ENCODE results near the gene TARBP2.
"Not testable (repeated sequence)": the region's sequence is repeated elsewhere in the genome, so short reads cannot be mapped to it uniquely, and the experiment has no call there.

Gene TARBP2

GRCh38 chr12:53516758-53517455 is 15.8 kb downstream of the TARBP2 start:
- no peak for DNase-seq

- no peak for DNase-seq
Observed at GRCh38 chr12:53518381-53518780, 17.3 kb downstream of the TARBP2 start.

GRCh38 chr12:53523131-53523530 is 22.0 kb downstream of the TARBP2 start:
- DNase-seq = no peak

GRCh38 chr12:53524476-53524875 is 23.4 kb downstream of the TARBP2 start:
- no peak for DNase-seq

GRCh38 chr12:53530061-53530460 is 29.0 kb downstream of the TARBP2 start:
- no peak for DNase-seq

GRCh38 chr12:53530920-53531319 is 29.8 kb downstream of the TARBP2 start:
- no peak for DNase-seq

- DNase-seq = no peak
Observed at GRCh38 chr12:53532021-53532420, 30.9 kb downstream of the TARBP2 start.

GRCh38 chr12:53532524-53533445 is 31.7 kb downstream of the TARBP2 start:
- no peak for DNase-seq

GRCh38 chr12:53533471-53533870 is 32.4 kb downstream of the TARBP2 start:
- no peak for DNase-seq

GRCh38 chr12:53536962-53537361 is 35.9 kb downstream of the TARBP2 start:
- DNase-seq = no peak

GRCh38 chr12:53538209-53538689 is 37.2 kb downstream of the TARBP2 start:
- peak; percentile 29 for DNase-seq

GRCh38 chr12:53539526-53539925 is 38.4 kb downstream of the TARBP2 start:
- no peak for DNase-seq

- peak; percentile 11 for DNase-seq
Observed at GRCh38 chr12:53543539-53543938, 42.5 kb downstream of the TARBP2 start.

GRCh38 chr12:53548354-53548753 is 47.3 kb downstream of the TARBP2 start:
- not testable (repeated sequence) for DNase-seq

GRCh38 chr12:53550131-53550530 is 49.0 kb downstream of the TARBP2 start:
- DNase-seq = not testable (repeated sequence)

- DNase-seq = no peak
Observed at GRCh38 chr12:53550595-53550994, 49.5 kb downstream of the TARBP2 start.

GRCh38 chr12:53551889-53552291 is 50.8 kb downstream of the TARBP2 start:
- DNase-seq = no peak

GRCh38 chr12:53552361-53553327 is 51.6 kb downstream of the TARBP2 start:
- no peak for DNase-seq

All from GF-D8 (cell line).